Keratinocyte (primary cell): ENCODE results near the gene BNC2. TPM values are rescaled to one million over a fixed set of nuclear protein-coding genes. Genes with fewer than 3 reads are reported as not detected.

Experiments
- DNase-seq: peaks from one replicate; pipeline ENCODE4 v3.0.0-alpha.2; 2011; ENCODE audit warnings: low read depth, missing footprints, low spot score
- FAIRE-seq: peaks from 2 replicates; lab custom pipeline; 2011; peaks lifted over from hg19 to GRCh38; lab: Jason Lieb, UNC
- H2AFZ ChIP-seq: 2 replicates; pipeline ENCODE4 v1.6.0; 2012; ENCODE audit warnings: low read length, control low read depth, inconsistent platforms; ENCODE audit not compliant: control insufficient read depth
- H3K27ac ChIP-seq: 2 replicates; pipeline ENCODE4 v1.5.1; 2011; ENCODE audit warnings: low read length; ENCODE audit not compliant: control insufficient read depth, insufficient read depth
- H3K27me3 ChIP-seq: 3 replicates; pipeline ENCODE4 v1.6.0; 2011; ENCODE audit warnings: low read length; ENCODE audit not compliant: control insufficient read depth, insufficient read depth; ENCODE audit errors: extremely low read depth
- H3K36me3 ChIP-seq, 2 experiments: 2 replicates in 1 of 2; 3 replicates in 1 of 2; pipeline ENCODE4 v1.5.1; 2011; ENCODE audit warnings: low read length in 2 of 2, mild to moderate bottlenecking in 1 of 2; ENCODE audit not compliant: control insufficient read depth in 2 of 2, insufficient read depth in 2 of 2; ENCODE audit errors: extremely low read depth in 1 of 2
- H3K4me1 ChIP-seq: 3 replicates; pipeline ENCODE4 v1.5.1; 2011; ENCODE audit warnings: low read length; ENCODE audit not compliant: control insufficient read depth, insufficient read depth; ENCODE audit errors: extremely low read depth
- H3K4me2 ChIP-seq: 3 replicates; pipeline ENCODE4 v1.6.0; 2011; ENCODE audit warnings: low read depth, low read length; ENCODE audit not compliant: control insufficient read depth, insufficient read depth; ENCODE audit errors: extremely low read depth
- H3K4me3 ChIP-seq, 3 experiments: fragments of 200-600 bp in 1 of 3; sonication (generic) in 1 of 3; 2 replicates in 2 of 3; 3 replicates in 1 of 3; pipeline ENCODE4 v1.5.1; 2011 to 2016; ENCODE audit warnings: low read length in 3 of 3, mild to moderate bottlenecking in 3 of 3, control low read depth in 2 of 3, inconsistent platforms in 1 of 3, low read depth in 1 of 3, mixed read lengths in 1 of 3, mixed run types in 1 of 3, moderate library complexity in 1 of 3; ENCODE audit not compliant: control insufficient read depth in 2 of 3, insufficient read depth in 2 of 3; ENCODE audit errors: extremely low read depth in 1 of 3
- H3K79me2 ChIP-seq: 2 replicates; pipeline ENCODE4 v1.6.0; 2012; ENCODE audit warnings: low read length; ENCODE audit not compliant: control insufficient read depth, insufficient read depth
- H3K9ac ChIP-seq: 3 replicates; pipeline ENCODE4 v1.6.0; 2011; ENCODE audit warnings: low read length; ENCODE audit not compliant: control insufficient read depth, insufficient read depth; ENCODE audit errors: extremely low read depth
- H3K9me1 ChIP-seq: 3 replicates; pipeline ENCODE4 v1.6.0; 2011; ENCODE audit warnings: low read length; ENCODE audit not compliant: control insufficient read depth, insufficient read depth; ENCODE audit errors: extremely low read depth
- H3K9me3 ChIP-seq: 2 replicates; pipeline ENCODE4 v1.5.1; 2012; ENCODE audit warnings: low read depth, low read length; ENCODE audit not compliant: control insufficient read depth
- H4K20me1 ChIP-seq: 3 replicates; pipeline ENCODE4 v1.6.0; 2011; ENCODE audit warnings: low read length; ENCODE audit not compliant: control insufficient read depth, insufficient read depth; ENCODE audit errors: extremely low read depth
- CTCF ChIP-seq, 3 experiments: IDR thresholded peaks in 1 of 3; conservative IDR thresholded peaks in 1 of 3; optimal IDR thresholded peaks in 1 of 3; 2 replicates in 2 of 3; 3 replicates in 1 of 3; pipeline versions ENCODE3 to v1.5.1; 2011; ENCODE audit warnings: low read length in 3 of 3, mild to moderate bottlenecking in 3 of 3, moderate library complexity in 2 of 3, control low read depth in 1 of 3, inconsistent platforms in 1 of 3; ENCODE audit not compliant: insufficient read depth in 2 of 3; ENCODE audit errors: extremely low read depth in 1 of 3
- EZH2 ChIP-seq: IDR thresholded peaks from one replicate; pipeline ENCODE4 v1.6.1; 2012; ENCODE audit warnings: inconsistent platforms, mild to moderate bottlenecking, low read length, moderate library complexity
- dilution Hi-C: fragments of 300-500 bp; cut with MboI; formaldehyde crosslinking; loops from one replicate; pipeline ENCODE4 v1.7.0; 2020; ENCODE audit warnings: low sequenced_read_pairs; ENCODE audit not compliant: extremely low pct_ligation_motif_present
- polyA plus RNA-seq, 5 experiments: library from polyadenylated mRNA; depleted of rRNA in 3 of 5; stranded (reverse) in 3 of 5; stranded (forward) in 1 of 5; unstranded in 1 of 5; fragments of >200 nt; gene quantifications; 1 replicate in 1 of 5; 2 replicates in 3 of 5; 3 replicates in 1 of 5; pipeline versions ENCODE4 v1.2.1 to v1.2.3, GENCODE V29; 2011 to 2012; ENCODE audit warnings: missing spikeins in 2 of 5, low read depth in 1 of 5, low replicate concordance in 1 of 5

The BNC2 gene
- polyA plus RNA-seq, 1 donor (not counting 4 experiments of a cell fraction or from before 2014, with no cell fraction given), result 1.1 TPM

GRCh38 chr9:16363073-16363781, 507.2 kb downstream of the BNC2 start:
- Histone ChIP-seq H3K27me3 (no peaks in the 10 kb centered on the region), H3K4me2 (no peak overlapping the region), H3K79me2 (no peaks in the 10 kb centered on the region), H3K9ac (no peak overlapping the region), H3K9me3 (no peaks in the 10 kb centered on the region), H3K4me3 (no peak overlapping the region), H2AFZ (no peak overlapping the region), H3K36me3 (no peaks in the 10 kb centered on the region), H4K20me1 (no peaks in the 10 kb centered on the region), H3K9me1 (no peaks in the 10 kb centered on the region), H3K4me1 (peaks cover 6% of the 10 kb centered on the region), H3K27ac (no peak overlapping the region)
- FAIRE-seq, result no peak
- TF ChIP-seq EZH2 (no peak), CTCF (optimal IDR thresholded peaks at IDR 0.05 in 1 of 3, IDR thresholded peaks at IDR 0.05 in 1 of 3, conservative IDR thresholded peaks at IDR 0.05 in 1 of 3; ENCODE audit: extremely low read depth in 1 of 3, insufficient read depth in 2 of 3, low read length in 3 of 3) (no peak)
- dilution Hi-C loops, result no loop called here
- no peak for DNase-seq

- H3K79me2 ChIP-seq, result no peaks in the 10 kb centered on the region
- no peak overlapping the region for H3K4me2 ChIP-seq
- no peak overlapping the region for H3K9ac ChIP-seq
- H3K9me3 ChIP-seq, result no peaks in the 10 kb centered on the region
- dilution Hi-C loops, result no loop called here
- H4K20me1 ChIP-seq, result no peaks in the 10 kb centered on the region
- no peak for TF ChIP-seq EZH2
- no peak for TF ChIP-seq CTCF (optimal IDR thresholded peaks at IDR 0.05 in 1 of 3, IDR thresholded peaks at IDR 0.05 in 1 of 3, conservative IDR thresholded peaks at IDR 0.05 in 1 of 3; ENCODE audit: extremely low read depth in 1 of 3, insufficient read depth in 2 of 3, low read length in 3 of 3)
- H3K4me3 ChIP-seq, result no peak overlapping the region
- FAIRE-seq, result no peak
- no peaks in the 10 kb centered on the region for H3K36me3 ChIP-seq
- no peak for DNase-seq
- H3K4me1 ChIP-seq, result no peaks in the 10 kb centered on the region
- no peaks in the 10 kb centered on the region for H3K9me1 ChIP-seq
- H3K27ac ChIP-seq, result no peak overlapping the region
- no peaks in the 10 kb centered on the region for H3K27me3 ChIP-seq
- no peak overlapping the region for H2AFZ ChIP-seq
Observed at GRCh38 chr9:16361939-16362338, 508.5 kb downstream of the BNC2 start.
